MCF 10A (cell line): ENCODE measurements around the gene JMJD4. TPM values are rescaled to one million over a fixed set of nuclear protein-coding genes. Genes with fewer than 3 reads are reported as not detected.

ENCODE experiments used
- BruUV-seq: library from RNA; stranded (reverse); fragments of 400-500 nt; replicated peaks from 2 replicates; lab custom pipeline; 2021; lab: Mats Ljungman, UMichigan
- CTCF ChIA-PET: fragments of 300-600 bp; sonication (Branson Sonifier 250); formaldehyde crosslinking; extraction: SDS; loops from one replicate; lab custom pipeline; 2021; ENCODE audit warnings: antibody characterized with exemption, inconsistent platforms; lab: Yijun Ruan, JAX
- POLR2A ChIA-PET: fragments of 300-600, 350-650 bp; sonication (Branson Sonifier 250); formaldehyde crosslinking; extraction: SDS; loops from one replicate; lab custom pipeline; 2020; ENCODE audit warnings: antibody characterized with exemption, inconsistent platforms; lab: Yijun Ruan, JAX
- DNase-seq: peaks from one replicate; pipeline ENCODE4 v3.0.0-alpha.2; 2018; ENCODE audit not compliant: unreplicated experiment
- H3K27ac Mint-ChIP-seq: one replicate; pipeline ENCODE4 v1.8.0; 2022; ENCODE audit warnings: mild to moderate bottlenecking, low read depth, mixed read lengths; ENCODE audit not compliant: unreplicated experiment
- H3K27me3 Mint-ChIP-seq: one replicate; pipeline ENCODE4 v1.8.0; 2022; ENCODE audit warnings: mixed read lengths; ENCODE audit not compliant: insufficient read depth, unreplicated experiment
- H3K36me3 Mint-ChIP-seq: one replicate; pipeline ENCODE4 v1.8.0; 2022; ENCODE audit warnings: mild to moderate bottlenecking, moderate library complexity, mixed read lengths; ENCODE audit not compliant: insufficient read depth, unreplicated experiment
- H3K4me1 Mint-ChIP-seq: one replicate; pipeline ENCODE4 v1.8.0; 2022; ENCODE audit warnings: mixed read lengths; ENCODE audit not compliant: insufficient read depth, unreplicated experiment
- H3K4me3 Mint-ChIP-seq: one replicate; pipeline ENCODE4 v1.8.0; 2022; ENCODE audit warnings: mild to moderate bottlenecking, moderate library complexity, mixed read lengths; ENCODE audit not compliant: unreplicated experiment
- H3K9me3 Mint-ChIP-seq: one replicate; pipeline ENCODE4 v1.8.0; 2022; ENCODE audit warnings: mixed read lengths; ENCODE audit not compliant: unreplicated experiment
- intact Hi-C: fragments of 100-400 bp; cut with micrococcal nuclease; formaldehyde crosslinking; loops from 2 replicates; pipeline ENCODE4 v1.14.1; 2022
- total RNA-seq: library from RNA; stranded (reverse); gene quantifications from 2 replicates; pipeline ENCODE4 v1.2.3, GENCODE V29; 2022
- TF ChIP-seq, protein P1 (sequence below): fragments of 200-600 bp; IDR thresholded peaks from one replicate; pipeline ENCODE4 v1.8.0; 2022; ENCODE audit warnings: antibody characterized with exemption, mild to moderate bottlenecking; ENCODE audit not compliant: unreplicated experiment

The JMJD4 gene
- total RNA-seq, 1 experiment from 2014 or later: 43.2 TPM

- Mint-ChIP-seq H3K36me3 (peaks cover 60% of the 10 kb centered on the region), H3K4me3 (no peak overlapping the region), H3K27ac (no peak overlapping the region), H3K4me1 (peaks cover 43% of the 10 kb centered on the region), H3K9me3 (no peaks in the 10 kb centered on the region), H3K27me3 (no peaks in the 10 kb centered on the region)
- no TSS peak for BruUV-seq
- CTCF ChIA-PET: interaction anchor here (0.6 to 3.5 kb wide), 2 partner anchors 10 to 275 kb away, joined by 3 to 18 read pairs; no protein-coding TSS in a partner anchor
- DNase-seq: no peak
- intact Hi-C loops: no loop called here
- POLR2A ChIA-PET: interaction anchor here (0.5 kb wide), 1 partner anchor 178 kb away, joined by 3 read pairs; no protein-coding TSS in a partner anchor
- TF ChIP-seq, protein P1, sequence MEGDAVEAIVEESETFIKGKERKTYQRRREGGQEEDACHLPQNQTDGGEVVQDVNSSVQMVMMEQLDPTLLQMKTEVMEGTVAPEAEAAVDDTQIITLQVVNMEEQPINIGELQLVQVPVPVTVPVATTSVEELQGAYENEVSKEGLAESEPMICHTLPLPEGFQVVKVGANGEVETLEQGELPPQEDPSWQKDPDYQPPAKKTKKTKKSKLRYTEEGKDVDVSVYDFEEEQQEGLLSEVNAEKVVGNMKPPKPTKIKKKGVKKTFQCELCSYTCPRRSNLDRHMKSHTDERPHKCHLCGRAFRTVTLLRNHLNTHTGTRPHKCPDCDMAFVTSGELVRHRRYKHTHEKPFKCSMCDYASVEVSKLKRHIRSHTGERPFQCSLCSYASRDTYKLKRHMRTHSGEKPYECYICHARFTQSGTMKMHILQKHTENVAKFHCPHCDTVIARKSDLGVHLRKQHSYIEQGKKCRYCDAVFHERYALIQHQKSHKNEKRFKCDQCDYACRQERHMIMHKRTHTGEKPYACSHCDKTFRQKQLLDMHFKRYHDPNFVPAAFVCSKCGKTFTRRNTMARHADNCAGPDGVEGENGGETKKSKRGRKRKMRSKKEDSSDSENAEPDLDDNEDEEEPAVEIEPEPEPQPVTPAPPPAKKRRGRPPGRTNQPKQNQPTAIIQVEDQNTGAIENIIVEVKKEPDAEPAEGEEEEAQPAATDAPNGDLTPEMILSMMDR: no peak
These were observed 21.3 kb upstream of the JMJD4 start for GRCh38 chr1:227756172-227756959.

DNA sequence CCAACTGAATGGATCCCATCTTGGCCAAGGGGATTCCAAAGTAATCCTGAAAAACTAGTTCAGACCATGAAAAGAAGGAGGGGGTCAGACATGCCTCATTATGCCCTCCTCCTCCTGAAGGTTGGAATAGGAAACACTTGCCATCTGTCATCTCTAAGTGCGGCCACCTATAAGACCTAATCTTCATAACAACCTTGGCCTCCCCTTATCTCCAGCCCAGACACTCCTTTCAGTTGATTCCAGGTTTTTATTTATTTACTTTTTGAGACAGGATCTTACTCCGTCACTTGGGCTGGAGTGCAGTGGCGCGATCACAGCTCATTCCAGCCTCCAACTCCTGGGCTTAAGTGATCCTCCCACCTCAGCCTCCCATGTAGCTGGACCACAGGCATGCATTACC lies 19.9 kb upstream of the JMJD4 start:
- peak overlapping the region; percentile 42 for H3K27ac Mint-ChIP-seq
- no TSS peak for BruUV-seq
- POLR2A ChIA-PET: interaction anchor here (0.6 to 1.0 kb wide), 2 partner anchors 24 to 137 kb away, joined by 3 to 6 read pairs; no protein-coding TSS in a partner anchor
- H3K4me3 Mint-ChIP-seq: no peak overlapping the region
- H3K36me3 Mint-ChIP-seq: peaks cover 64% of the 10 kb centered on the region
- H3K9me3 Mint-ChIP-seq: no peaks in the 10 kb centered on the region
- peaks cover 35% of the 10 kb centered on the region for H3K4me1 Mint-ChIP-seq
- no peaks in the 10 kb centered on the region for H3K27me3 Mint-ChIP-seq
- intact Hi-C loops: no loop called here
- CTCF ChIA-PET: interaction anchor here (0.6 kb wide), 1 partner anchor 273 kb away, joined by 3 read pairs; no protein-coding TSS in a partner anchor
- DNase-seq: no peak
- TF ChIP-seq, protein P1: no peak

- intact Hi-C loops: no loop called here
- Mint-ChIP-seq H3K4me1 (peaks cover 27% of the 10 kb centered on the region), H3K36me3 (peaks cover 62% of the 10 kb centered on the region), H3K9me3 (no peaks in the 10 kb centered on the region), H3K27ac (peak overlapping the region; percentile 23), H3K27me3 (no peaks in the 10 kb centered on the region), H3K4me3 (no peak overlapping the region)
- no TSS peak for BruUV-seq
- POLR2A ChIA-PET: interaction anchor here (1.0 to 1.2 kb wide), 3 partner anchors 24 to 192 kb away, joined by 3 to 6 read pairs (median 3); no protein-coding TSS in a partner anchor
- CTCF ChIA-PET: interaction anchor here (0.6 to 1.3 kb wide), 4 partner anchors 8 to 844 kb away, joined by 3 to 4 read pairs (median 3); partner anchors contain the start of gene PRSS38
- TF ChIP-seq, protein P1: no peak
- DNase-seq: peak; percentile 48
These were observed 19.1 kb upstream of the JMJD4 start for GRCh38 chr1:227753999-227754711.
